ENCODE results near the gene HTRA3.

DNA sequence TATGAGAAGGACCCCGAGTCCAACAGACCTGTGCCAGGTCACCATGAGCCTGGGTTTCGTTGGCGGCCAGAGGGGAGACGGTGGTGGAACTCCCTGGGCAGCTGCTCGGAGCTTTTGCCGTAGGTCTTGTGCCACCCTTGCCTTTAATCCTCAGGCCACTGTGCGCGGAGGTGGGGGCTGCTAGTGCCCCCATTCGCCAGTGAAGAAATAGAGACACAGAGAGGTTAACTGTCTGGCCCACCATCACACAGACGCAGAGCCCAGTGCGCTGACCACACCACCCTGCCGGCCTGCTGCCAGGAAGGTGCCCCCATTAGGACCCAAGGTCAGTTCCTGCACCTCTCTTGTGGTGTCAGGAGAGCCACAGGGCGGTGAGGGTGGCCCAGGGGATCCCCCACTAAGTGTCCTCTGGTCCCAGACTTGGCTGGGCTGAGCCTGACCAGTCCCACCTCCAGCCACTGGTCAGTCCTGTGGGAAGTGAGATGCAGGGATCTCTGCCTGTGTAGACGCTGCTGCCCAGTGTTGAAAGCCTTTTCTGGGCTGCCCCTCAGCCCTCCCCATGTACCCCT, 28.3 kb upstream of the HTRA3 start:
- TF ChIP-seq, protein P1, sequence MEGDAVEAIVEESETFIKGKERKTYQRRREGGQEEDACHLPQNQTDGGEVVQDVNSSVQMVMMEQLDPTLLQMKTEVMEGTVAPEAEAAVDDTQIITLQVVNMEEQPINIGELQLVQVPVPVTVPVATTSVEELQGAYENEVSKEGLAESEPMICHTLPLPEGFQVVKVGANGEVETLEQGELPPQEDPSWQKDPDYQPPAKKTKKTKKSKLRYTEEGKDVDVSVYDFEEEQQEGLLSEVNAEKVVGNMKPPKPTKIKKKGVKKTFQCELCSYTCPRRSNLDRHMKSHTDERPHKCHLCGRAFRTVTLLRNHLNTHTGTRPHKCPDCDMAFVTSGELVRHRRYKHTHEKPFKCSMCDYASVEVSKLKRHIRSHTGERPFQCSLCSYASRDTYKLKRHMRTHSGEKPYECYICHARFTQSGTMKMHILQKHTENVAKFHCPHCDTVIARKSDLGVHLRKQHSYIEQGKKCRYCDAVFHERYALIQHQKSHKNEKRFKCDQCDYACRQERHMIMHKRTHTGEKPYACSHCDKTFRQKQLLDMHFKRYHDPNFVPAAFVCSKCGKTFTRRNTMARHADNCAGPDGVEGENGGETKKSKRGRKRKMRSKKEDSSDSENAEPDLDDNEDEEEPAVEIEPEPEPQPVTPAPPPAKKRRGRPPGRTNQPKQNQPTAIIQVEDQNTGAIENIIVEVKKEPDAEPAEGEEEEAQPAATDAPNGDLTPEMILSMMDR (IDR thresholded peaks at IDR 0.05) = no peak
- TF ChIP-seq POLR2A (IDR thresholded peaks at IDR 0.05) = no peak
